A204.1 (cell line): ENCODE results near the gene RDH13.
"Not testable (repeated sequence)": the region's sequence is repeated elsewhere in the genome, so short reads cannot be mapped to it uniquely, and the experiment has no call there.

ENCODE experiments used
- FAIRE-seq: peaks from 2 replicates; lab custom pipeline; 2012; peaks lifted over from hg19 to GRCh38; lab: Jason Lieb, UNC

Gene RDH13

DNA sequence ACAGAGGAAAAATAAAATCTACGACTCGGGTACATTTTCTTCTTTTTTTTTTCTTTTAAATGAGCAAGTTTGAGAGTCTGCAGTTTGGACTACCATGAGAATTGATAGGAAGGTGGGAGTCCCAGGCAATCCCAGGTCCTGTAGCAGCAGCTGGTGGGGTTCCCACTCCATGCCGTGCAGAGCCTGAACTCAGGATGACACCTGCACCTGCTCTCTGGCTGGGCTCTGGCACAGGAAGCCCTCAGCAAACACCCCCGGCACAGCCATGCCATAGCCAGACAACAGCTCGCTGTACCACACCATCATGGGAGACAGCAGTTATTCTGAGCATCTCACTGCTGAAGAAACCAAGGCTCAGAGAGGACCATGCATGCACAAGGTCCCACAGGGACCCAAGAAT, 18.7 kb downstream of the RDH13 start:
- FAIRE-seq: no peak

DNA sequence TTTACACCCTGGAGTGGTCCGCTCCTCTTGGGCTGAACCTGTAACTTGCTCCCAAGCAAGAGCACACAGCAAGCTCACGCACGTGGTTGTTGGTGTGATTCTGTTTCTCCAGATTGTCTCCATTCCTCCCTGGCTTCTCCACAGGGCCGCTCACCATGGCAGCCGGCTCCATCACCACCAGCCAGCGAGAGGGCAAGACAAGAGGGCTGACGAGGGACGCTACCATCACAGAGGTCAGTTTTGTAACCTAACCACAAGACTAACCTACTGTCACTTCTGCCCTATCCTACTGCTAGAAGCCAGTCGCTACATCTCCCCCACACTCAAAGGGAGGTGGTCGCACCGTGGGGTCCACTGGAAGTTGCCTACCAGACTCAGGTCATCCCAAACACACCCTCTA, 20.3 kb downstream of the RDH13 start:
- FAIRE-seq: no peak

DNA sequence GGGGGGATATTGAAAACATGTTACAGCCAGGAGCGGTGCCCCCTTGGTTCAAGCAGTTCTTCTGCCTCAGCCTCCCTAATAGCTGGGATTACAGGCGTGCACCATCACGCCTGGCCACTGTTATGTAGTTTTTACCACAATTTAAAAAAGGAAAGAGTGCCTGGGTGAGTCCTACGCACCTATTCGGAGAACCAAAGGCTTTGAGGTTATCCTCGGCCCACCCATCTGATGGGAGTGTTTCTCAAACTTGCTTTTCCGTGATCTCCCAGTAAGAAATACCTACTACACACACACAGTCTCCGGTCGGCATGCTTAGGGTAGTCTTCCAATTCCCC, 20.6 kb downstream of the RDH13 start:
- no peak for FAIRE-seq

DNA sequence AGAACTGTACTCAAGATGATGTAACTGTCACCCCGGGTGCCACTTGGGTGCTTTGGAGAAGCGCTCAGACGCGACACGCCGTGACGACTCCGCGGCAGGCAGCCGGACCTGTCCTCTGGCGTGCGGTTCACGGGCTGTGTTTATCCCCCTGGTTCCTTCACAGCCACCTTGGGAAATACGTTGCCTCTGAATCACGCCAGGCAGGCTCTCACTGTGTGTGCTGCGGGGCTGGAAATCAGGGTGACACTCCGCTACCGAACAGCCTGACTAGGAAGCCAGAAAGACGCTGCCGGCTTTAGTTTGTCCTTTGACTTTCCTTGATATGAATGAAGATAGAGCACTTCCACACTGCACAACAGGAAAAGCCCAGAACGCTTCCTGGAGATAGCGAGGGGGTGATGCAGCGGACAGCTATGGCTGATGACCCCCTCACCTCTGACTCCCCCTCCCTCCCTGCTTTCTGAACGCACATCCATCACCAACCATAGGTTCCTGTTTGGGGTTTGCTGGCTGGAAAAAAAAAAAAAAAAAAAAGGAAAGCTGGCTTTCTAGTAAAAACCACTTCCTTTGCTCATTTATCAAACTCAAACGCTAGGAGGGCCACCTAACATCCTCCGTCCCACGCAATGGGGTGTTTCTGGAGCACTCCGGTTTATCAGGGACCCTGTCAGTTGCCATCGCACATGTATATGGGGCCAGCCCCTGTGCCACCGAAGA, 21.2 kb downstream of the RDH13 start:
- FAIRE-seq: no peak

DNA sequence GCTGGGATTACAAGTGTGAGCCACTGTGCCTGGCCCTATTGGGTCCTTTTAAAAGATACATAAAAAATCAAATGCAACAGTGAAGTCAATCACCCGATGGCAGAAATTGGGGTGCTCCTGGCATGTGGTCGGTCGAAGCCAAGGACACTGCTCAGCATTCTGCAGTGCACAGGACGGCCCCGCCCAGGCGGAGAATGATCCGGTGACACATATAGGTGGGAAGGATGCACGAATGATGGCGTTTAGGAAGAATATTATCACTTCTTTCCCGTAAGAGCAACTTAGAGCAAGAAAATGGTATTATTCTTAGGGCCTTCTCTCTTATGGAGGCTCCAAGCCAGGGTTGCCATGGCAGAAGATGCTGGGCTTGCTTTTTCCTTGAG, 21.7 kb downstream of the RDH13 start:
- FAIRE-seq: no peak

DNA sequence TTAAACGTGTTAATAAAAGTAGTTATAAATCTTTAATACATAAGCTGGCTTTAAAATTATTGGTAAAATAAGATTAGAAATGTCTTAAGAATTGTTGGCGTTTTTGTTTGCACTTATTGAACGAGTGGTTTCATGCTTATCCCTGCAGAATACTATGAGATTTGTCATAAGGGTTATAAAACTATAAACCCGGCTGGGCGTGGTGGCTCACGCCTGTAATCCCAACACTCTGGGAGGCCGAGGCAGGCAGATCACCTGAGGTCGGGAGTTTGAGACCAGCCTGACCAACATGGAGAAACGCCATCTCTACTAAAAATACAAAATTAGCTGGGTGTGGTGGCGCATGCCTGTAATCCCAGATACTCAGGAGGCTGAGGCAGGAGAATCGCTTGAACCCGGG, 22.3 kb downstream of the RDH13 start:
- FAIRE-seq: not testable (repeated sequence)

DNA sequence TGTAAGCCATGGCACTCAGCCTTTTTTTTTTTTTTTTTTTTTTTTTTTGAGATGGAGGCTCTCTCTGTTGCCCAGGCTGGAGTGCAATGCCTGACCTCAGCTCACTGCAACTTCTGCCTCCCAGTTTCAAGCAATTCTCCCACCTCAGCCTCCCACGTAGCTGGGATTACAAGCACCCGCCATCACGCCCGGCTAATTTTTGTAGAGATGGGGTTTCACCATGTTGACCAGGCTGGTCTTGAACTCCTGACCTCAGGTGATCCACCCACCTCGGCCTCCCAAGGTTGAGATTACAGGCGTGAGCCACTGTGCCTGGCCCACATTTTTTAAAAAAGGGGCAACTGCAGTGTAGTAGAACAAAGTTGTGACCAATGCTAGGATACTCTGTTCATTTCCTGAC, 25.3 kb downstream of the RDH13 start:
- not testable (repeated sequence) for FAIRE-seq

DNA sequence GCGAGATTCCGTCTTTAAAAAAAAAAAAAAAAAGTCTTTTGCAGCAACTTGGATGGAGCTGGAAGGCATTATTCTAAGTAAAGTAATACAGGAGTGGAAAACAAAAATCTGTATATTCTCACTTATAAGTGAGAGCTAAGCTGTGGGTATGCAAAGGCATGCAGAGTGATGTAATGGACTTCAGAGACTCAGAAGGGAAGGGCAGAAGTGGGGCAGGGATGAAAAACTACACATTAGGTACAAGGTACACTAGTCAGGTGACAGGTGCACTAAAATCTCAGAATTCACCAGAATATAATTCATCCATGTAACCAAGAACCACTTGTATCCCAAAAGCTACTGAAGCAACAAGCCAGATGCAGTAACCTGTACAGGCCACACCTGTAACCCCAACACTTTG, 26.9 kb downstream of the RDH13 start:
- FAIRE-seq: no peak

DNA sequence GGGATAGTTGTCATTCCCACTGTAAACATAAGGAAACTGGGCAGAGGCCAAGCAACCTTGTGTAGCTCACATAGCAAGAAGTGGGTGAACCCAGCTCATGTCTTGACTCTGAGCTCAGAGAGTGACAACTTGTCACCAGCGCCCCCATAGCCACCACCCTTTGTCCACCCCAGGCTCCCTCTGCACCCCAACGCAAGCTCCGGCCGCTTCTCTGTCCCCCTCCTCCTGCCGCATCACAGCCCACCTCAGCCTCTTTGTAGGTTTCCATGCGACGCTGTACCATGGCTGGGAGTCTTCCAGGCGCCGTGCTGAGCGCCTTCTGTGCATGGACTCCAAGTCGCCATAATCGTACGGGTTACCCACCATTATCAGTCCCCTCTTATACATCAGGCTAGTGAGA, 28.2 kb downstream of the RDH13 start:
- FAIRE-seq: no peak

DNA sequence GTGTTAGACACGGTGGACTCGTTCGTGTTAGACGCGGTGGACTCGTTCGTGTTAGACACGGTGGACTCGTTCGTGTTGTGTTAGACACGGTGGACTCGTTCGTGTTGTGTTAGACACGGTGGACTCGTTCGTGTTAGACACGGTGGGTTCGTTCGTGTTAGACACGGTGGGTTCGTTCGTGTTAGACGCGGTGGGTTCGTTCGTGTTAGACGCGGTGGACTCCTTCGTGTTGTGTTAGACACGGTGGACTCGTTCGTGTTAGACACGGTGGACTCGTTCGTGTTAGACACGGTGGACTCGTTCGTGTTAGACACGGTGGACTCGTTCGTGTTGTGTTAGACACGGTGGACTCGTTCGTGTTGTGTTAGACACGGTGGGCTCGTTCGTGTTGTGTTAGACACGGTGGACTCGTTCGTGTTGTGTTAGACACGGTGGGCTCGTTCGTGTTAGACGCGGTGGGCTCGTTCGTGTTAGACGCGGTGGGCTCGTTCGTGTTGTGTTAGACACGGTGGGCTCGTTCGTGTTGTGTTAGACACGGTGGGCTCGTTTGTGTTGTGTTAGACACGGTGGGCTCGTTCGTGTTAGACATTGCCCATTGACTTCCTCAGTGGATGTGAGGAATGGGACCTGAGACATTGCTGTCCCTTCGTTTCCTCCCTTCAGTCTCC, 29.8 kb downstream of the RDH13 start:
- not testable (repeated sequence) for FAIRE-seq

DNA sequence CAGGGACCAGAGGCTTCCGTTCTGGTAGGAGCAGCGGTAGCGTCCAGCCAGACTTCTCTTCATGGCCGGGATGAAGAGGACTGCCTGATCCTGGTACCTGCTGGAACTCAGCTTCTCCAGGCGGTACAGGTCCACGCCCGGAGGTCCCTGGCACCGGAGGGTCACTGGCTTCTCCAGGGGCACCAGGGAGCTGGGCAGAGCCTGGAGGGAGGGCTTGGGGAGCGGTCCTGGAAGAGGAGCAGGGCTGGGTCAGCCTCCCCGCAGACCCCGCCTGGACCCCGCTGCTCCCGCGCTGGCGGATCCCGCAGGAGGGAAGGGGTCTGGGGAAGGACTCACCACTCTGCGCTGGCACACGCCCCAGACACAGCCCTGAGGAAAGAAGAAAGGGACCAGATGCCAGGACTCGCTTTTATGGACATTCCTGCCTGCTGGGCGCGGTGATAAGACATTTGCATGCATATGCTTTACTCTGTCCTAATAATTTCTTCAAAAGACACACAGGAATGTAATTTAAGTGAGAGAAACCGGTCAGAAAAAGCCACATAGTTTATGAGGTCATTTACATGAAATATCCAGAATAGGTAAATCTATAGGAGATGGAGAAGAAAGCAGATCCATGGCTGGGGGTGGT, 30.7 kb downstream of the RDH13 start:
- FAIRE-seq: no peak

DNA sequence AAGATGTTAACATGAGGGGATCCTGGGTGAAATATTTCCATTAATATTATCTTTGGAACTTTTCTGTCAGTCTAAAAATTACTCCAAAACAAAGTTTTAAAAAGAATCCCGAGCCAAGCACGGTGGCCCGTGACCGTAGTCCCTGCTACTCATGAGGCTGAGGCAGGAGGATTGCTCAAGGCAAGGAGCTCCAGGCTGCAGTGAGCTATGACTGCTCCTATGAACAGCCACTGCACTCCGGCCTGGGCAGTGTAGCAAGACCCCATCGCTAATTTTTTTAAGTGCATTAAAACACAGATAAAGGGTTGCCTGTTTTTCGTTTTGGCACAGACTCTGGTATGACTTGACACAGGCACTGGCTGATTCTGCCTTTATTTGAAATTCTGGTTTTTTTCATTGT, 31.8 kb downstream of the RDH13 start:
- no peak for FAIRE-seq

DNA sequence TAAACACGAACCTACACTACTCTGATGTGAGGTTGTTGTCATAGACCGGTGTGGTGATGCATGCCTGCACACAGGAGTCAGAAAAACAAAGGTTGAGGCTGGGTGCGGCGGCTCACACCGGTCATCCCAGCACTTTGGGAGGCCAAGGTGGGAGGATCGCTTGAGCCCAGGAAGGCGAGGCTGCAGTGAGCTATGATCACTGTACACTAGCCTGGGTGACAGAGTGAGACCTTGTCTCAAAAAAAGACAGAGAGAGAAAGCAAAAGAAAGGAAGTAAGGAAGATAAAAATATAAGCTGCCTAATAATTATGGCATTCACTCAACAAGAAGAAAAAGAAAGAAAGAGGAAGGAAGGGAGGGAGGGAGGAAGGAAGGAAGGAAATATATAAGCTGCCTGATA, 34.2 kb downstream of the RDH13 start:
- FAIRE-seq: no peak

DNA sequence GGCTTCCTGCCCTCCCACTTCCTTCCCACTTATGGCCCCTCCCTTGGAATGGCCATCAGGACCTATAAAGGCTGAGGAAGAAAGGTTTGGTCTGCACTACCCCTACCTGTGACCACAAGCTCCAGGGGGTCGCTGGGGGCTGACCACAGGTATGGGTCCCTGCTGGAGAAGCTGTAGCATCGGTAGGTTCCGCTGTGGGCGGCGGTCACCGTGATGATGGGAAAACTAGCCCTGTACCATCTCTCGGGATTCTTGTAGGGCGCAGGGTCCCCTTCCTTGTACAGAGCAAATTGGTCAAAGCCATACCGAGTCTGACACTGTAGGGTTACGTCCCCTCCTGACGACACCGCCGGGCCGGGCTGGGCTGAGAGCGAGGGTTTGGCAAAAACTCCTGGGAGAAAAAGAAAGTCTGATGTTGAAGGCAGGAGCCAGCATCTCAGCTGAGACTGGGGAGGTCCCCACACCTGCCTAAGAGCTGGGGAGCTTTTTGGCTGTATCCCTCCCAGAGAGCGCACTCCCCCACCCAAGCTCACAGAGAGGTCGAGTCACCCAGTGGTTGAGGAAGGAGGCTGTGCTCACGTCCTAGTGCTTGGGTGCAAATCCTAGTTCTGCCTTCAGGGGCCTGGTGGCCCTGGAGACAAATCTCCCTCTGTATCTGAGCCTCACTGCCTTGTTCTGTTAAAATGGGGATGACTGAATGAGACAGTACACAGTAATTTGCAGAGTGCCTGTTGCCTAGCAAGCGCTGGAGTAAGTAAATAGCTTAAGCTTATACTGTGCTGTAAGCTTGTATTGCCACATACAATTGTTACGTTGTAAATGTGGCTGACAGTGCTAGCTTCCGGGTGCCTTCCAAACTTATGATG, 35.2 kb downstream of the RDH13 start:
- no peak for FAIRE-seq

DNA sequence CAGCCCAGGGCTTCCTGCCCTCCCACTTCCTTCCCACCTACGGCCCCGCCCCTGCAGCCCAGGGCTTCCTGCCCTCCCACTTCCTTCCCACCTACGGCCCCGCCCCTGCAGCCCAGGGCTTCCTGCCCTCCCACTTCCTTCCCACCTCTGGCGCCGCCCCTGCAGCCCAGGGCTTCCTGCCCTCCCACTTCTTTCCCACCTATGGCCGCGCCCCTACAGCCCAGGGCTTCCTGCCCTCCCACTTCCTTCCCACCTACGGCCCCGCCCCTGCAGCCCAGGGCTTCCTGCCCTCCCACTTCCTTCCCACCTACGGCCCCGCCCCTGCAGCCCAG, 35.8 kb downstream of the RDH13 start:
- FAIRE-seq: not testable (repeated sequence)

DNA sequence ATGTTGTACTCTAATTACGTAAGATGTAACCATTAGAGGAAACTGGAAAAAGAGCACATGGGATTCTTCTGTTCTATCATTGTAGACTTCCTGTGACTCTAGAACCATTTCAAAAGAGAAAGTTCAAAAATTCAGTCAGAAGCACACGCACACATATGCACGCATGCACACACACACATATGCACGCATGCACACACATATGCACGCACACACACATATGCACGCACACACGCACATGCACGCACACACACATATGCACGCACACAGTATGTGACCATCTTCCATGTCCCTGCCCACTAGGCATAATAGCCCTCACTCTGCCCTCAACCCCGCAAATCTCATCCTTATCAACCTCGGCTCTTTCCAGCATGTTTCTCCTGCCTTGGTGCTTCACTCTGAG, 38.8 kb downstream of the RDH13 start:
- no peak for FAIRE-seq

DNA sequence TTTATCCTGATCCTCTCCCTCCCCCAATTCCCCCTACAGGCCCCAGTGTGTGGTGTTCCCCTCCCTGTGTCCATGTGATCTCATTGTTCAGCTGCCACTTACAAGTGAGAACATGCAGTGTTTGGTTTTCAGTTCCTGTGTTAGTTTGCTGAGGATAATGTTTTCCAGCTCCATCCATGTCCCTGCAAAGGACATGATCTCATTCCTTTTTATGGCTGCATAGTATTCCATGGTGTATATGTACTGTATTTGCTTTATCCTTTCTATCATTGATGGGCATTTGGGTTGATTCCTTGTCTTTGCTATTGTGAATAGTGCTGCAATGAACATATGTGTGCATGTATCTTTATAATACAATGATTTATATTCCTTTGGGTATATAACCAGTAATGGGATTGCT, 42.6 kb downstream of the RDH13 start:
- FAIRE-seq: not testable (repeated sequence)

DNA sequence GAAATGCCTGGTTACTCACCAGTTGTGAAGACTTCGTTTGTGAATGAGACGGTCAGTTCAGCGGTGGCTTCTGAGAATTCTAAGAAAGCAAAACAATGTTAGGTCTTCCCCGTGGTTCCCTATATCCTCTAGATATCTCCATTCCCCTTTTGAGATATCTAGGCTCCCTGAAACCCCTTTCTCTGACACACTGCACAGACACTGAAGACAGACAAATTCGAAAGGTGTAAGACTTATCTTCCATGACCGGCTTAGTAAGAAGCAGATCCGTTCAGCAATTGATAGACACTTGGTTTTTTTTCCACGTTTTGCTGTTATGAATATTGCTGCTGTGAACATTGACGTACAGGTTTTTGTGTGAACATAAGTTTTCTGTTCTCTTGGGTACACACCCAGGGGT, 44.3 kb downstream of the RDH13 start:
- FAIRE-seq: no peak

DNA sequence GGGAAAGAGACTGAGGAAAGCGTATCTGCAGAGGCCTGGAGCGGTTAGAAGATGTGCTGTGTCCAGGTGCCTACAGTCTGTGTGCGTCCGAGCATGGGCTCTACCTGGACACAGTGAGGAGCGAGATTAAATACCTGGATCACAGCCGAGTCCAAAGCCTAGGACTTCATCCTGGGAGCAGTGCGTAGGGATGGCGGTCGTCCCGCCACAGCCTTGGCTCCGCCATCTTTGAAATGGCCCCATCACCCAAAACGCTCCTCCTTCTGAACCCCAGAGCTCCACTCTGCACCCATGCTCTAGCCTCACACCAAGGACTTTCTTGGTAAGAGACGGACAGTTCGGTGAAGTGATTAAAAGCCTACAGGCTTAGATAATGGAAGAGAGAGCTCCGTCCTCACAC, 44.7 kb downstream of the RDH13 start:
- no peak for FAIRE-seq

DNA sequence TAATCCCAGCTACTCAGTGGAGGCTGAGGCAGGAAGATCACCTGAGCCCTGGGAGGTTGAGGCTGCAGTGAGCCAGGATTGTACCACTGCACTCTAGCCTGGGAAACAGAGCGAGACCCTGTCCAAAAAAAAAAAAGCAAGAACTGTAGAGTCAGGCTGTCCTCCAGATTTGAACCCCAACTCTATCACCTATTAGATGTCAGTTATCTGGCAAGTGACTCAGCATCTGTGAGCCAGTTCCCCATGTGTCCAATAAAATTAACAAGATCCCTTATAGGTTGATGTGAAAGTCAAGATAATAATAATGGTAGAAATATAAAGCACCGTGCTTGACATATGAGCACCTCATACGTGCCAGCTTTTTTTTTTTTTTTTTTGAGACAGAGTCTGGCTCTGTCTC, 46.9 kb downstream of the RDH13 start:
- FAIRE-seq: no peak

DNA sequence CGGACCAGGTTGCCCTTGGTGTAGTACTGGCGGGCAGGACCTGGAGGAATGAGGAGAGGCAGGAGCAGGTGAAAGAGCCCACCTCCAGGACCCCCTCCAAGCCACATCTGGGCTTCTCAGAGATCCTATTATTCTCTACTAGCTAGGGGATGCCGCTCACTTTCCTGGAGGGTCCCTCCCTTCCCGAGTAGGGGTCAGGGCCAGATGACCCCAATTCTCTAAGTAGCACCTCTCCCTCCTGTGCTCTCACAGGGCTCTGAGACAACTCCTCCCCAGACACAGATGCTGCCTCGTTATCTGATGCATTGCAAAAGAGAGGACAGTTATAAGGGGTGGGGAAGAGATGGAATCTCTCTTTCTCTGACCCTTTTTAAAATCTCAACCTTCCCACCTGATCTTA, 47.8 kb downstream of the RDH13 start:
- no peak for FAIRE-seq

DNA sequence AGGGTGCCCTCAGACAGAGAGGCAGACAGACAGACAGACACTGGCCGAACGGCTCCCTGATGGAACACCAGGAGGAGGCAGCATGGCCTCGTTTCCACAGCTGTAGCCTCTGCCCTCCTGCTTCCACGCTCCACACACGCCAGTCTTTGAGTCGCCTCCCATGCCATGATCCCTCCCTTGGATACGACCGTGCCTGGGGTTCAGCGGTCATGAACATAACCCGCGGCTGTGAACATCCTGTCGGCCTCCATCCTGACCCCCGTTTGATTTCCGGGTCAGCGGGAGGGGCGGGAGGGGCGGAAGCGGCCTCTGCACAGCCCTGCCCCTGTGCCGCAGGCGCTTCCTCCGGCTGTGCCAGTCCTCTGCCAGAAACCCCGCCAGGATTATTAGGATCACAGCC, 48.2 kb downstream of the RDH13 start:
- no peak for FAIRE-seq

DNA sequence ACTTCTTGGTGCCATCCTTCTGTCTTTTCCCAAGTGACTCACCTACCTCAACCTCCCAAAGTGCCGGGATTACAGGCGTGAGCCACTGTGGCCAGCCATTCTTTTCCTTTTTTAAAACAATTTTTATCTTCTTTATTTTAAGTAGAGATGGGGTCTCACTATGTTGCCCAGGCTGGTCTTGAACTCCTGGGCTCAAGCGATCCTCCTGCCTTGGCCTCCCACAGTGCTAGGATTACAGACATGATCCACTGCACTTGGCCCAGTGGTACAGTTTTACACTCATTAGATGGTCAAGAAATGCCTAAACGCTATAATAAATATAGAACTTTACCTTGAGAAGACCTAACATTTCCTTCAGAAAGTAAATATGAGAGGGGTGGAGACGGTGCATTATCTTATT, 49.4 kb downstream of the RDH13 start:
- FAIRE-seq: no peak
